IMR-90 (cell line): ENCODE measurements around the gene NUP88. TPM values are rescaled to one million over a fixed set of nuclear protein-coding genes. Genes with fewer than 3 reads are reported as not detected.

Source experiments
- ATAC-seq: fragments of 200-7000 bp; cut with Tn5 transposase; 2 replicates; pipeline ENCODE4 v1.9.1; 2020; ENCODE audit warnings: low read depth, mild to moderate bottlenecking, moderate library complexity
- BruUV-seq: library from RNA; stranded (reverse); fragments of 400-500 nt; replicated peaks from 2 replicates; lab custom pipeline; 2021; lab: Mats Ljungman, UMichigan
- CTCF ChIA-PET: fragments of 300-600 bp; formaldehyde crosslinking; extraction: SDS; loops from one replicate; lab custom pipeline; 2021; ENCODE audit warnings: antibody characterized with exemption; lab: Yijun Ruan, JAX
- POLR2A ChIA-PET: fragments of 300-600 bp; sonication (Branson Sonifier 250); formaldehyde crosslinking; loops from one replicate; lab custom pipeline; 2022; ENCODE audit warnings: antibody characterized with exemption; ENCODE audit not compliant: unreplicated experiment; lab: Charles Lee
- DNase-seq: peaks from one replicate; pipeline ENCODE4 v3.0.0; 2013
- H2AFZ ChIP-seq: replicated peaks from 2 replicates; pipeline ENCODE3; 2013; ENCODE audit warnings: low read length, mild to moderate bottlenecking; ENCODE audit not compliant: poor library complexity
- H2AK5ac ChIP-seq: 2 replicates; pipeline ENCODE4 v1.6.1; 2013; ENCODE audit warnings: low read depth, low read length, inconsistent platforms
- H2AK9ac ChIP-seq: replicated peaks from 2 replicates; pipeline ENCODE3; 2013; ENCODE audit warnings: mild to moderate bottlenecking, low read depth, low read length, moderate library complexity; ENCODE audit not compliant: poor library complexity
- H2BK120ac ChIP-seq: 2 replicates; pipeline ENCODE4 v1.6.1; 2013; ENCODE audit warnings: low read depth, low read length, inconsistent platforms
- H2BK15ac ChIP-seq: 3 replicates; pipeline ENCODE4 v1.6.1; 2013; ENCODE audit warnings: low read depth, low read length, inconsistent platforms
- H2BK20ac ChIP-seq: 2 replicates; pipeline ENCODE4 v1.6.1; 2013; ENCODE audit warnings: low read depth, mild to moderate bottlenecking, inconsistent platforms, low read length, moderate library complexity
- H2BK5ac ChIP-seq: 2 replicates; pipeline ENCODE4 v1.6.1; 2013; ENCODE audit warnings: mild to moderate bottlenecking, low read depth, low read length, inconsistent platforms; ENCODE audit not compliant: poor library complexity, severe bottlenecking
- H3K14ac ChIP-seq: replicated peaks from 2 replicates; pipeline ENCODE4 v1.6.1; 2013; ENCODE audit warnings: low read depth, low read length, inconsistent platforms
- H3K18ac ChIP-seq: 2 replicates; pipeline ENCODE4 v1.6.1; 2013; ENCODE audit warnings: low read depth, low read length, control low read depth
- H3K23ac ChIP-seq: 2 replicates; pipeline ENCODE4 v1.6.1; 2013; ENCODE audit warnings: low read depth, low read length, inconsistent platforms
- H3K27ac ChIP-seq: 2 replicates; pipeline ENCODE4 v1.5.1; 2013; ENCODE audit warnings: mild to moderate bottlenecking, control low read depth, low read length; ENCODE audit not compliant: insufficient read depth
- H3K27me3 ChIP-seq: 2 replicates; pipeline ENCODE4 v1.6.1; 2013; ENCODE audit warnings: low read length; ENCODE audit not compliant: control insufficient read depth, insufficient read depth
- H3K36me3 ChIP-seq: 2 replicates; pipeline ENCODE4 v1.6.1; 2013; ENCODE audit warnings: low read length, mixed read lengths; ENCODE audit not compliant: control insufficient read depth, insufficient read depth
- H3K4ac ChIP-seq: 2 replicates; pipeline ENCODE4 v1.6.1; 2013; ENCODE audit warnings: low read depth, low read length, inconsistent platforms
- H3K4me1 ChIP-seq: 2 replicates; pipeline ENCODE4 v1.6.1; 2013; ENCODE audit warnings: low read length, mixed read lengths; ENCODE audit not compliant: control insufficient read depth, insufficient read depth
- H3K4me2 ChIP-seq: 2 replicates; pipeline ENCODE4 v1.6.1; 2013; ENCODE audit warnings: low read depth, mild to moderate bottlenecking, control low read depth, low read length, moderate library complexity
- H3K4me3 ChIP-seq: 2 replicates; pipeline ENCODE4 v1.5.1; 2013; ENCODE audit warnings: low read depth, mild to moderate bottlenecking, control low read depth, low read length, moderate library complexity; ENCODE audit not compliant: insufficient read depth
- H3K56ac ChIP-seq: 2 replicates; pipeline ENCODE4 v1.6.1; 2013; ENCODE audit warnings: low read length, inconsistent platforms; ENCODE audit not compliant: insufficient read depth; ENCODE audit errors: extremely low read depth
- H3K79me1 ChIP-seq, 2 experiments: 2 replicates each; pipeline ENCODE4 v1.6.1; 2013; ENCODE audit warnings: low read length in 2 of 2, inconsistent platforms in 1 of 2, low read depth in 1 of 2
- H3K9ac ChIP-seq: 2 replicates; pipeline ENCODE4 v1.6.1; 2013; ENCODE audit warnings: low read depth, low read length, control low read depth
- H3K9me1 ChIP-seq: 2 replicates; pipeline ENCODE4 v1.6.1; 2013; ENCODE audit warnings: low read length, inconsistent platforms; ENCODE audit not compliant: insufficient read depth
- H3K9me3 ChIP-seq: 2 replicates; pipeline ENCODE4 v1.6.1; 2013; ENCODE audit warnings: low read length; ENCODE audit not compliant: control insufficient read depth, insufficient read depth
- H4K20me1 ChIP-seq: 2 replicates; pipeline ENCODE4 v1.6.1; 2013; ENCODE audit warnings: low read length, inconsistent platforms; ENCODE audit not compliant: insufficient read depth
- H4K5ac ChIP-seq: 2 replicates; pipeline ENCODE4 v1.6.1; 2013; ENCODE audit warnings: mild to moderate bottlenecking, low read depth, low read length, control low read depth
- H4K8ac ChIP-seq, 2 experiments: 2 replicates each; pipeline ENCODE4 v1.6.1; 2013; ENCODE audit warnings: low read depth in 2 of 2, low read length in 2 of 2, control low read depth in 1 of 2, inconsistent platforms in 1 of 2
- H4K91ac ChIP-seq: 2 replicates; pipeline ENCODE4 v1.6.1; 2013; ENCODE audit warnings: low read depth, low read length, inconsistent platforms; ENCODE audit not compliant: insufficient read depth
- BHLHE40 ChIP-seq: fragments of 150-350 bp; IDR thresholded peaks from 2 replicates; pipeline ENCODE4 v1.6.1; 2016; ENCODE audit warnings: mild to moderate bottlenecking, low read depth, low read length
- CEBPB ChIP-seq: IDR thresholded peaks from 2 replicates; pipeline ENCODE4 v1.6.1; 2012; ENCODE audit warnings: low read depth, low read length, improper control_type of control experiment
- CHD1 ChIP-seq: IDR thresholded peaks from 2 replicates; pipeline ENCODE4 v1.6.1; 2012; ENCODE audit warnings: low read depth, low read length, improper control_type of control experiment
- FOS ChIP-seq: fragments of 150-350 bp; IDR thresholded peaks from 2 replicates; pipeline ENCODE4 v1.6.1; 2016; ENCODE audit warnings: low read depth, low read length
- MAFK ChIP-seq: IDR thresholded peaks from 2 replicates; pipeline ENCODE4 v1.6.1; 2012; ENCODE audit warnings: low read depth, low read length, improper control_type of control experiment
- MAZ ChIP-seq: IDR thresholded peaks from 2 replicates; pipeline ENCODE4 v1.6.1; 2012; ENCODE audit warnings: low read depth, mild to moderate bottlenecking, low read length, improper control_type of control experiment, moderate library complexity, borderline replicate concordance
- MXI1 ChIP-seq: IDR thresholded peaks from 2 replicates; pipeline ENCODE4 v1.6.1; 2012; ENCODE audit warnings: low read depth, mild to moderate bottlenecking, low read length, moderate library complexity, borderline replicate concordance
- NFE2L2 ChIP-seq: fragments of 150-350 bp; IDR thresholded peaks from 2 replicates; pipeline ENCODE4 v1.6.1; 2016; ENCODE audit warnings: low read depth, mild to moderate bottlenecking, low read length
- POLR2A ChIP-seq: IDR thresholded peaks from 2 replicates; pipeline ENCODE4 v1.6.1; 2012; ENCODE audit warnings: mild to moderate bottlenecking, low read depth, low read length
- RAD21 ChIP-seq: IDR thresholded peaks from 2 replicates; pipeline ENCODE4 v1.6.1; 2012; ENCODE audit warnings: low read length, improper control_type of control experiment
- RCOR1 ChIP-seq: IDR thresholded peaks from 2 replicates; pipeline ENCODE4 v1.6.1; 2012; ENCODE audit warnings: mild to moderate bottlenecking, low read length, improper control_type of control experiment; ENCODE audit not compliant: insufficient replicate concordance
- SMC3 ChIP-seq: fragments of 150-350 bp; IDR thresholded peaks from 2 replicates; pipeline ENCODE4 v1.6.1; 2016; ENCODE audit warnings: low read depth, mild to moderate bottlenecking, antibody characterized with exemption, low read length, moderate library complexity
- WGBS, 2 experiments: methylation state at CpG; one replicate each; pipeline versions ENCODE4 v1.1.5 to v1.1.7; 2013; ENCODE audit warnings: missing lambda C conversion rate in 2 of 2; ENCODE audit not compliant: insufficient read length in 1 of 2; ENCODE audit errors: extremely low coverage in 2 of 2; 5-methylcytosine and 5-hydroxymethylcytosine counted together
- dilution Hi-C: fragments of 300-500 bp; cut with HindIII; formaldehyde crosslinking; loops from one replicate; pipeline ENCODE4 v1.14.3; 2018; ENCODE audit warnings: low sequenced_read_pairs; ENCODE audit not compliant: unreplicated experiment
- in situ Hi-C: fragments of 300-500 bp; cut with MboI; formaldehyde crosslinking; loops from 3 replicates; pipeline ENCODE4 v1.14.3; 2019; ENCODE audit warnings: low sequenced_read_pairs, inconsistent platforms, mixed read lengths
- intact Hi-C: fragments of 100-400 bp; cut with micrococcal nuclease; formaldehyde crosslinking; loops from 2 replicates; pipeline ENCODE4 v1.10.0; 2022
- polyA plus RNA-seq, 3 experiments: library from polyadenylated mRNA; depleted of rRNA; stranded (reverse); fragments of >200 nt; gene quantifications; 2 replicates each; pipeline ENCODE4 v1.2.3, GENCODE V29; 2012; ENCODE audit warnings: low replicate concordance in 1 of 3
- total RNA-seq: library from RNA; depleted of rRNA; stranded (reverse); fragments of >200 nt; gene quantifications from 2 replicates; pipeline ENCODE4 v1.2.3, GENCODE V29; 2012
- TF ChIP-seq, protein P1 (sequence below): conservative IDR thresholded peaks from 2 replicates; pipeline ENCODE4 v1.5.1; 2012; ENCODE audit warnings: mild to moderate bottlenecking, low read depth, low read length, improper control_type of control experiment
- TF ChIP-seq, protein P2 (sequence below): fragments of 150-350 bp; IDR thresholded peaks from 2 replicates; pipeline ENCODE4 v1.6.1; 2017; ENCODE audit warnings: mild to moderate bottlenecking, antibody characterized with exemption, low read length, low read depth
- TF ChIP-seq, protein P3 (sequence below): fragments of 150-350 bp; IDR thresholded peaks from 2 replicates; pipeline ENCODE4 v1.6.1; 2016; ENCODE audit warnings: low read depth, mild to moderate bottlenecking, low read length, moderate library complexity, borderline replicate concordance

The NUP88 gene
- total and polyA plus RNA-seq, 2 of the 4 experiments (the other 2 are of a cell fraction), result 57.0 to 83.7 TPM

DNA sequence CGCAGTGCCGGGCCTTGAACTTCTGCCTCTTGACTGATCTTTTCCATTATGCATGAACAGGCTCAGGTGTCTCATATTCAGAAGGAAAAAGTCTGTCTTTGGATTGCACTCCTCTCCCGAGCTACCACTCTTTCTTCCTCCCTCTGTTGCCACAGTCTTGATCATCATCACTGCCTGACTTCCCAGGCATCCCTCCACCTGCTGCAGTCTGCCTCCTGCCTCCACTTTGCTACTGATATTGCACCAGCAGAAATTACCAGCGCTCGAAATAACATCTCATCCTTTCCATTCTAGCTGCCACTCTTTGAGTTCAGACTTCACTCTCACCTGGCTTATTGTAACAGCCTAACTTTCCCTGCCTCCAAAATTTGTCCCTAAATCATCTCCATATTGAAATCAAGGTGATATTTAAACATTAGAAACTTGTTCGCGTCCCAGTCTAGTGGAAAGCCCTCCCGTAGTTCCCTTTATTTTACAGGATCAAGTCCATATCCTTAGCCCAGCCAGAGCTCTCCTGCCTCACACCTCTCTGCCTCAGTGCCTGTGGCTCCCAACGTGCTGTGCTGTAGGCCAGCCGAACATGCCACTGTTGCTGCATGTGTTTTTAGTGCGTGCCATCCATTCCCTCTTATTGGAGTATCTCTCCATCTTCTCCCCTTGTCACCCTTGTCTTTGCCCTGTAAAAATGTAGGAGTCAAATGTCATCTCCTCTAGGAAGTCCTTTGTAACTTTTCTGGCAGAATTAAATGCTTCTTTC is 39.9 kb downstream of the NUP88 start:
- BruUV-seq, result no TSS peak
- Histone ChIP-seq H2AFZ (no peak overlapping the region), H3K9ac (no peak overlapping the region), H3K9me1 (peaks cover 5% of the 10 kb centered on the region; the same call in 1 of the 2 replicates), H3K56ac (no peak overlapping the region), H3K4ac (no peak overlapping the region), H3K27me3 (no peaks in the 10 kb centered on the region), H2AK9ac (no peak overlapping the region), H2BK15ac (no peak overlapping the region), H3K79me1 (peaks cover 2 to 3% of the 10 kb centered on the region in 2 experiments; a peak in 2 of 4 replicates), H3K14ac (no peak overlapping the region), H3K9me3 (no peaks in the 10 kb centered on the region), H3K4me1 (no peaks in the 10 kb centered on the region), H3K27ac (no peak overlapping the region), H3K18ac (no peak overlapping the region), H4K5ac (no peak overlapping the region), H3K4me2 (no peak overlapping the region), H3K4me3 (no peak overlapping the region), H2BK120ac (no peak overlapping the region), H2BK20ac (no peak overlapping the region), H2BK5ac (no peak overlapping the region), H4K8ac (no peak overlapping the region), H4K91ac (no peak overlapping the region), H2AK5ac (no peak overlapping the region), H3K23ac (no peak overlapping the region), H4K20me1 (no peaks in the 10 kb centered on the region), H3K36me3 (peaks cover 55% of the 10 kb centered on the region)
- ATAC-seq (no peak), DNase-seq (no peak)
- intact Hi-C loops (no loop called here), in situ Hi-C loops (loop anchor here (10.0 kb wide), 1 partner anchor 65 kb away; no protein-coding TSS in a partner anchor), dilution Hi-C loops (no loop called here)
- ChIA-PET POLR2A (no interaction called here), CTCF (no interaction called here)
- WGBS, 2 experiments, result 93% methylated on average over 8 of the region's 11 CpGs; no CpG with 5 or more reads in 1 of the 2 experiments
- TF ChIP-seq, protein P1, sequence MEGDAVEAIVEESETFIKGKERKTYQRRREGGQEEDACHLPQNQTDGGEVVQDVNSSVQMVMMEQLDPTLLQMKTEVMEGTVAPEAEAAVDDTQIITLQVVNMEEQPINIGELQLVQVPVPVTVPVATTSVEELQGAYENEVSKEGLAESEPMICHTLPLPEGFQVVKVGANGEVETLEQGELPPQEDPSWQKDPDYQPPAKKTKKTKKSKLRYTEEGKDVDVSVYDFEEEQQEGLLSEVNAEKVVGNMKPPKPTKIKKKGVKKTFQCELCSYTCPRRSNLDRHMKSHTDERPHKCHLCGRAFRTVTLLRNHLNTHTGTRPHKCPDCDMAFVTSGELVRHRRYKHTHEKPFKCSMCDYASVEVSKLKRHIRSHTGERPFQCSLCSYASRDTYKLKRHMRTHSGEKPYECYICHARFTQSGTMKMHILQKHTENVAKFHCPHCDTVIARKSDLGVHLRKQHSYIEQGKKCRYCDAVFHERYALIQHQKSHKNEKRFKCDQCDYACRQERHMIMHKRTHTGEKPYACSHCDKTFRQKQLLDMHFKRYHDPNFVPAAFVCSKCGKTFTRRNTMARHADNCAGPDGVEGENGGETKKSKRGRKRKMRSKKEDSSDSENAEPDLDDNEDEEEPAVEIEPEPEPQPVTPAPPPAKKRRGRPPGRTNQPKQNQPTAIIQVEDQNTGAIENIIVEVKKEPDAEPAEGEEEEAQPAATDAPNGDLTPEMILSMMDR, result no peak
- TF ChIP-seq POLR2A, result no peak
- TF ChIP-seq CEBPB, result no peak
- TF ChIP-seq MAFK, result no peak
- TF ChIP-seq RCOR1, result no peak
- no peak for TF ChIP-seq MXI1
- no peak for TF ChIP-seq RAD21
- TF ChIP-seq CHD1, result no peak
- TF ChIP-seq SMC3, result no peak
- TF ChIP-seq FOS, result no peak
- no peak for TF ChIP-seq BHLHE40
- TF ChIP-seq, protein P2, sequence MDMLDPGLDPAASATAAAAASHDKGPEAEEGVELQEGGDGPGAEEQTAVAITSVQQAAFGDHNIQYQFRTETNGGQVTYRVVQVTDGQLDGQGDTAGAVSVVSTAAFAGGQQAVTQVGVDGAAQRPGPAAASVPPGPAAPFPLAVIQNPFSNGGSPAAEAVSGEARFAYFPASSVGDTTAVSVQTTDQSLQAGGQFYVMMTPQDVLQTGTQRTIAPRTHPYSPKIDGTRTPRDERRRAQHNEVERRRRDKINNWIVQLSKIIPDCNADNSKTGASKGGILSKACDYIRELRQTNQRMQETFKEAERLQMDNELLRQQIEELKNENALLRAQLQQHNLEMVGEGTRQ, result no peak
- TF ChIP-seq, protein P3, sequence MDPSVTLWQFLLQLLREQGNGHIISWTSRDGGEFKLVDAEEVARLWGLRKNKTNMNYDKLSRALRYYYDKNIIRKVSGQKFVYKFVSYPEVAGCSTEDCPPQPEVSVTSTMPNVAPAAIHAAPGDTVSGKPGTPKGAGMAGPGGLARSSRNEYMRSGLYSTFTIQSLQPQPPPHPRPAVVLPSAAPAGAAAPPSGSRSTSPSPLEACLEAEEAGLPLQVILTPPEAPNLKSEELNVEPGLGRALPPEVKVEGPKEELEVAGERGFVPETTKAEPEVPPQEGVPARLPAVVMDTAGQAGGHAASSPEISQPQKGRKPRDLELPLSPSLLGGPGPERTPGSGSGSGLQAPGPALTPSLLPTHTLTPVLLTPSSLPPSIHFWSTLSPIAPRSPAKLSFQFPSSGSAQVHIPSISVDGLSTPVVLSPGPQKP, result no peak
- no peak for TF ChIP-seq NFE2L2
- no peak for TF ChIP-seq MAZ
